ENCODE data around the gene PSMD5. TPM values are rescaled to one million over a fixed set of nuclear protein-coding genes. Genes with fewer than 3 reads are reported as not detected.

PSMD5 gene
- total RNA-seq, 2 experiments from 2014 or later: 53.5 to 58.3 TPM

GRCh38 chr9:120875195-120875565 is 32.5 kb upstream of the PSMD5 start:
- H3K36me3 Mint-ChIP-seq (ENCODE audit: low read depth): peaks cover 66% of the 10 kb centered on the region

GRCh38 chr9:120874226-120875194 is 31.8 kb upstream of the PSMD5 start:
- Mint-ChIP-seq H3K27ac (peak overlapping the region; percentile 94), H3K4me3 (peak overlapping the region; percentile 85), H3K9me3 (ENCODE audit: low read depth) (no peaks in the 10 kb centered on the region), H3K36me3 (ENCODE audit: low read depth) (peaks cover 73% of the 10 kb centered on the region), H3K4me1 (peaks cover 68% of the 10 kb centered on the region), H3K27me3 (no peaks in the 10 kb centered on the region)
- ChIA-PET POLR2A (interaction anchor here (0.6 kb wide), 1 partner anchor 23 kb away, joined by 3 read pairs; no protein-coding TSS in a partner anchor), CTCF (interaction anchor here (1.0 kb wide), 1 partner anchor 30 kb away, joined by 3 read pairs; no protein-coding TSS in a partner anchor)
- ATAC-seq: no peak
- intact Hi-C loops (cut with DNase I, micrococcal nuclease): loop anchor here in 1 of 2 experiments (10.0 kb wide), 1 partner anchor 200 kb away; the partner anchor contains the start of gene CNTRL
- DNase-seq: no peak

More at GRCh38 chr9:120875195-120875565, 32.5 kb upstream of the PSMD5 start:
- H3K4me3 Mint-ChIP-seq: peak overlapping the region; percentile 85
- peaks cover 66% of the 10 kb centered on the region for H3K4me1 Mint-ChIP-seq
- POLR2A ChIA-PET: interaction anchor here (0.6 kb wide), 1 partner anchor 22 kb away, joined by 3 read pairs; no protein-coding TSS in a partner anchor
- DNase-seq (no peak), ATAC-seq (no peak)
- H3K27me3 Mint-ChIP-seq: no peaks in the 10 kb centered on the region
- no peaks in the 10 kb centered on the region for H3K9me3 Mint-ChIP-seq (ENCODE audit: low read depth)
- CTCF ChIA-PET: interaction anchor here (1.0 kb wide), 1 partner anchor 31 kb away, joined by 3 read pairs; no protein-coding TSS in a partner anchor
- H3K27ac Mint-ChIP-seq: peak overlapping the region; percentile 94
- intact Hi-C loops (cut with DNase I, micrococcal nuclease): loop anchor here in 1 of 2 experiments (10.0 kb wide), 1 partner anchor 200 kb away; the partner anchor contains the start of gene CNTRL

GRCh38 chr9:120873512-120873911 is 30.8 kb upstream of the PSMD5 start:
- ChIA-PET POLR2A (interaction anchor here (1.1 to 1.4 kb wide), 4 partner anchors 20 to 56 kb away, joined by 3 to 9 read pairs (median 4); no protein-coding TSS in a partner anchor), CTCF (interaction anchor here (1.0 to 1.2 kb wide), 2 partner anchors 60 to 64 kb away, joined by 3 to 4 read pairs; no protein-coding TSS in a partner anchor)
- Mint-ChIP-seq H3K36me3 (ENCODE audit: low read depth) (peaks cover 74% of the 10 kb centered on the region), H3K4me1 (peaks cover 63% of the 10 kb centered on the region), H3K27me3 (no peaks in the 10 kb centered on the region), H3K27ac (peak overlapping the region; percentile 94), H3K9me3 (ENCODE audit: low read depth) (no peaks in the 10 kb centered on the region), H3K4me3 (peak overlapping the region; percentile 16)
- intact Hi-C loops (cut with DNase I, micrococcal nuclease): loop anchor here in 1 of 2 experiments (10.0 kb wide), 1 partner anchor 201 kb away; the partner anchor contains the start of gene CNTRL
- ATAC-seq (no peak), DNase-seq (no peak)

- Mint-ChIP-seq H3K4me3 (no peak overlapping the region), H3K36me3 (ENCODE audit: low read depth) (peaks cover 74% of the 10 kb centered on the region), H3K4me1 (peaks cover 63% of the 10 kb centered on the region), H3K9me3 (ENCODE audit: low read depth) (no peaks in the 10 kb centered on the region), H3K27ac (peak overlapping the region; percentile 94), H3K27me3 (no peaks in the 10 kb centered on the region)
- ChIA-PET POLR2A (interaction anchor here (0.7 to 1.4 kb wide), 10 partner anchors 21 to 80 kb away, joined by 3 to 9 read pairs (median 5); partner anchors contain the start of gene TRAF1), CTCF (interaction anchor here (0.6 to 1.4 kb wide), 10 partner anchors 17 to 340 kb away, joined by 3 to 5 read pairs (median 3); no protein-coding TSS in a partner anchor)
- ATAC-seq (no peak), DNase-seq (no peak)
- intact Hi-C loops (cut with DNase I, micrococcal nuclease): loop anchor here in 1 of 2 experiments (10.0 kb wide), 1 partner anchor 202 kb away; the partner anchor contains the start of gene CNTRL
Measured at GRCh38 chr9:120872791-120873502, 30.2 kb upstream of the PSMD5 start.

GRCh38 chr9:120870206-120870605 is 27.5 kb upstream of the PSMD5 start:
- Mint-ChIP-seq H3K27ac (peak overlapping the region; percentile 70), H3K36me3 (ENCODE audit: low read depth) (peaks cover 74% of the 10 kb centered on the region), H3K27me3 (no peaks in the 10 kb centered on the region), H3K4me3 (no peak overlapping the region), H3K9me3 (ENCODE audit: low read depth) (no peaks in the 10 kb centered on the region), H3K4me1 (peaks cover 52% of the 10 kb centered on the region)
- DNase-seq (no peak), ATAC-seq (no peak)
- POLR2A ChIA-PET: interaction anchor here (0.7 to 1.3 kb wide), 3 partner anchors 34 to 61 kb away, joined by 3 to 6 read pairs (median 4); no protein-coding TSS in a partner anchor
- intact Hi-C loops (cut with DNase I, micrococcal nuclease): loop anchor here in 1 of 2 experiments (10.0 kb wide), 1 partner anchor 205 kb away; the partner anchor contains the start of gene CNTRL
- CTCF ChIA-PET: interaction anchor here (0.8 to 1.7 kb wide), 9 partner anchors 13 to 67 kb away, joined by 3 to 7 read pairs (median 4); no protein-coding TSS in a partner anchor

- ChIA-PET POLR2A (interaction anchor here (0.7 to 1.3 kb wide), 3 partner anchors 35 to 62 kb away, joined by 3 to 6 read pairs (median 4); no protein-coding TSS in a partner anchor), CTCF (interaction anchor here (0.8 to 1.7 kb wide), 10 partner anchors 14 to 112 kb away, joined by 3 to 8 read pairs (median 4); no protein-coding TSS in a partner anchor)
- no peak for ATAC-seq
- H3K4me1 Mint-ChIP-seq: peaks cover 49% of the 10 kb centered on the region
- H3K4me3 Mint-ChIP-seq: no peak overlapping the region
- no peaks in the 10 kb centered on the region for H3K27me3 Mint-ChIP-seq
- intact Hi-C loops (cut with DNase I, micrococcal nuclease): loop anchor here (1.0 to 10.0 kb wide), 6 partner anchors 57 to 333 kb away; partner anchors contain the start of genes CNTRL (in 2 of the 2) and TRAF1 (in 1 of the 2)
- H3K27ac Mint-ChIP-seq: peak overlapping the region; percentile 70
- no peak for DNase-seq
- H3K9me3 Mint-ChIP-seq (ENCODE audit: low read depth): no peaks in the 10 kb centered on the region
- H3K36me3 Mint-ChIP-seq (ENCODE audit: low read depth): peaks cover 74% of the 10 kb centered on the region
Measured at GRCh38 chr9:120869726-120870125, 27.0 kb upstream of the PSMD5 start.

- Mint-ChIP-seq H3K9me3 (ENCODE audit: low read depth) (no peaks in the 10 kb centered on the region), H3K4me3 (peak overlapping the region; percentile 64), H3K27ac (peak overlapping the region; percentile 70), H3K4me1 (peaks cover 45% of the 10 kb centered on the region), H3K27me3 (no peaks in the 10 kb centered on the region), H3K36me3 (ENCODE audit: low read depth) (peaks cover 71% of the 10 kb centered on the region)
- ATAC-seq: no peak
- ChIA-PET POLR2A (interaction anchor here (0.9 to 1.3 kb wide), 3 partner anchors 22 to 56 kb away, joined by 3 to 6 read pairs (median 4); no protein-coding TSS in a partner anchor), CTCF (interaction anchor here (0.9 to 1.7 kb wide), 9 partner anchors 14 to 203 kb away, joined by 3 to 8 read pairs (median 4); partner anchors contain the start of gene PSMD5)
- intact Hi-C loops (cut with DNase I, micrococcal nuclease): loop anchor here (1.0 to 2.0 kb wide), 5 partner anchors 57 to 333 kb away; partner anchors contain the start of genes CNTRL (in 1 of the 2) and TRAF1 (in 1 of the 2)
- no peak for DNase-seq
Measured at GRCh38 chr9:120869360-120869687, 26.6 kb upstream of the PSMD5 start.

- ChIA-PET POLR2A (interaction anchor here (0.9 to 1.3 kb wide), 5 partner anchors 13 to 56 kb away, joined by 3 to 7 read pairs (median 4); no protein-coding TSS in a partner anchor), CTCF (interaction anchor here (0.5 to 1.8 kb wide), 12 partner anchors 9 to 204 kb away, joined by 3 to 8 read pairs (median 4); partner anchors contain the start of genes PHF19 and PSMD5)
- H3K4me3 Mint-ChIP-seq: peak overlapping the region; percentile 64
- DNase-seq (peak; percentile 99), ATAC-seq (peak; percentile 94)
- no peaks in the 10 kb centered on the region for H3K27me3 Mint-ChIP-seq
- H3K9me3 Mint-ChIP-seq (ENCODE audit: low read depth): no peaks in the 10 kb centered on the region
- peaks cover 71% of the 10 kb centered on the region for H3K36me3 Mint-ChIP-seq (ENCODE audit: low read depth)
- peaks cover 40% of the 10 kb centered on the region for H3K4me1 Mint-ChIP-seq
- intact Hi-C loops (cut with DNase I, micrococcal nuclease): loop anchor here (1.0 to 2.0 kb wide), 10 partner anchors 26 to 501 kb away; partner anchors contain the start of genes CNTRL (in 1 of the 2), FBXW2 (in 1 of the 2), MEGF9 (in 1 of the 2) and STOM (in 1 of the 2)
- peak overlapping the region; percentile 70 for H3K27ac Mint-ChIP-seq
Measured at GRCh38 chr9:120868676-120869359, 26.1 kb upstream of the PSMD5 start.

GRCh38 chr9:120868339-120868675 is 25.6 kb upstream of the PSMD5 start:
- Mint-ChIP-seq H3K4me3 (peak overlapping the region; percentile 51), H3K27me3 (no peaks in the 10 kb centered on the region), H3K36me3 (ENCODE audit: low read depth) (peaks cover 70% of the 10 kb centered on the region), H3K27ac (peak overlapping the region; percentile 4), H3K9me3 (ENCODE audit: low read depth) (no peaks in the 10 kb centered on the region), H3K4me1 (peaks cover 34% of the 10 kb centered on the region)
- DNase-seq: no peak
- intact Hi-C loops (cut with DNase I, micrococcal nuclease): loop anchor here (1.0 to 2.0 kb wide), 9 partner anchors 25 to 502 kb away; partner anchors contain the start of genes CNTRL (in 1 of the 2), FBXW2 (in 1 of the 2), MEGF9 (in 1 of the 2) and STOM (in 1 of the 2)
- POLR2A ChIA-PET: interaction anchor here (0.8 to 1.3 kb wide), 5 partner anchors 12 to 63 kb away, joined by 3 to 7 read pairs (median 3); no protein-coding TSS in a partner anchor
- CTCF ChIA-PET: interaction anchor here (0.5 to 1.8 kb wide), 9 partner anchors 9 to 204 kb away, joined by 3 to 5 read pairs (median 4); partner anchors contain the start of genes PHF19 and PSMD5
- ATAC-seq: no peak

All from activated CD4-positive, alpha-beta T cell treated with anti-CD3 and anti-CD28 coated beads for 36 hours (primary cell).